ENCODE results near the gene SLC18A3. TPM values are rescaled to one million over a fixed set of nuclear protein-coding genes. Genes with fewer than 3 reads are reported as not detected.

Gene SLC18A3
- total RNA-seq: not detected in 2 replicates

DNA sequence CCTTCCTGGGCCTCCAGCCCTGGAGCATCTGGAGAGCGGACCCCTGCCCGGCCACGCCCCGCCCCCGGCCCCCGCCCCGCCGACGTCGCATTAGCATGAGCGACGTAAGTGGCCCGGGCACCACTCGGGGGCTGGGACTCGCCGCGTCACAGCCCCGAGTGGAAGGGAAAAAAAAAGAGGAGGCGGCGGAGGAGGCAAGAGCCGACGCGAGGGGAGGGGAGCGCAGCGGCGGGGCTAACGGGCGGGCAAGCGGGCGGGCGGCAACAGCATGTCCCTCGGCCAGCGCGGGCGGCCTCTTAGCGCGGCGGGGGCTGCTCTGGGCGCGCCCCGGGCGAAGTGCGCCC, at the start of gene SLC18A3:
Gene SLC18A3 (plus strand): TSS at position 197 of the 344 bp plus-strand sequence. CDS start 431 bp downstream, outside the sequence.

DNA sequence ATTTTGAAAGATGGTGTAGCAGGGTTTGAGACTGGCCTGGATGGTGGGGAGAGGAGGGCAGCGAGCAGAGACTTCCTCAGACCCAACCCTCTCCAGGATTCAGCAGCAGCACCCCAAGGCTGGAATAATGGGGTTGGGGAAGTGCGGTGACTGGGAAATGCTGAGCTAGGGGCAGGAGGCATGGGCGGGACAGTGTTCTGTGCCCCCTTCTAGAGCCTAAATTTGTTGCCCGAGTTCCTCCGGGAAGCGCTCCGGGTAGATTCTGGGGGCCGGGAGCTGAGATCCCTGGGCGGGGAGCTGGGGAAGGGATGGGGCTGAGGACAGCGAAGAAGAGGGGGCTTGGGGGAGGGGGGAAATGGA, 3.8 kb downstream of the SLC18A3 start, which contains the start of gene CHAT:
Gene CHAT (plus strand): TSS at position 156 of the 360 bp plus-strand sequence. CDS start 153 bp downstream, at position 309.

Other genes starting within 250 kb of the SLC18A3 start
- not detected in 2 replicates for gene DRGX, start 214.2 kb upstream of the SLC18A3 start, total RNA-seq
- 15.1 and 22.4 TPM in 2 replicates for gene ERCC6, start 71.2 kb upstream of the SLC18A3 start, total RNA-seq
- not detected in 2 replicates for gene CHAT, start 3.7 kb downstream of the SLC18A3 start, total RNA-seq
- gene C10orf53, start 69.3 kb downstream of the SLC18A3 start, total RNA-seq: not detected in 2 replicates
- gene OGDHL, start 152.0 kb downstream of the SLC18A3 start, total RNA-seq: 0.09 and 0.82 TPM in 2 replicates

All from pericardium fibroblast (primary cell).